CD4-positive, alpha-beta T cell treated with Interleukin-15 for 4 hours (primary cell): ENCODE data around the gene GIMD1.
"Not testable (repeated sequence)": the region's sequence is repeated elsewhere in the genome, so short reads cannot be mapped to it uniquely, and the experiment has no call there.

Experiments
- DNase-seq: peaks from one replicate; pipeline ENCODE4 v3.0.0-alpha.2; 2020; ENCODE audit warnings: low spot score

The GIMD1 gene

DNA sequence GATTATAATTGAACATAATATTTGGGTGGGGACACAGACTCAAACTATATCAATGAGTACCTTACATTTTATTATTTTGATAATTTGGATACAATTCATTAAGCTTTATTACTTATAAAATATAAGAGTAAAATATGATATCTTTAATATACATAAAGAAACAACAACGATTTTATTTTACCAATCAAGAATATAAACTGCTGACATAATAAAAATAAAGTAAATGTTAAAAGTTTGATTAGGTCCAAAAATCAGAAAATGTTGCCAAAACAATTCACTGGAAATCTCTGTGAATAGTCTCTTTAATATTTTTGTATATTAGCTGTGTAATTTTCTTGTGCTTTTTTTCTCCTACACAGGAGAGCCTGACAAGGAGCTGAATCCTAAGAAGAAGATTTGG is 21.4 kb downstream of the GIMD1 start:
- no peak for DNase-seq

GRCh38 chr4:106344647-106344970 is 24.0 kb downstream of the GIMD1 start:
- no peak for DNase-seq

DNA sequence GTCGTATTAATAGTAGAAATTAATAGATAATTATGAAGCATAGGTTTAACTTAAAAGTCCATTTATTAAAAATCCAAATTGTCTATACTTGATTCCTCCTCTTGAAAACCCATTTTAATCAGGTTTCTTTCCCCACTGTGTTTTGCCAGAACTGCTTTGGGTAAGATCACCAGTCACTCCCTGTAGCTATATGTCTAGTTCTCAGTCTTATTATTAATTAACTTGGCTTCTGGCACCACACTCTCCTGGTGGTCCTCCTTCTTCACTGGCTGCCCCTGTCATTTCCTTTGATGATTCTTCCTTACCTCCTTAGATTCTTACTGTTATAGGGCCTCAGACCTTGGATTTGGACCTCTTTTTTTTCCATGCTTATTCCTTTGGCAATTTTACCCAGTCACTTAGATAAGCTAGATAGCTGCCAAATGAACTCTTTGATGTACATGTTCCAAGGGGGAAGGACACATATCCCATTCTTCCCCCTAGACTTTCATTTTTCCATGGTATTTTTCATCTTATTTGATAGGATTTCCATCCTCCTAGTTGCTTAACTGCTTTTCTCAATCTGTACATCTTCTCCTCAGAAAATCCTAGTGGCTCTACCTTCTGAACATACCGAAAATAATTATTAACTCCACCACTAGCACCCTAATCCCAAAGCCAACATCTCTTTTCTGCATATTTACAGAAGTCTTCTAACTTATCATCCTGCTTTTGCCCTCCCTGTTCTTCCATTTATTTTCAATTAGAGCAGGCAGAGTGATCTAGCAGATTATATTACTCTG is 24.5 kb downstream of the GIMD1 start:
- no peak for DNase-seq

DNA sequence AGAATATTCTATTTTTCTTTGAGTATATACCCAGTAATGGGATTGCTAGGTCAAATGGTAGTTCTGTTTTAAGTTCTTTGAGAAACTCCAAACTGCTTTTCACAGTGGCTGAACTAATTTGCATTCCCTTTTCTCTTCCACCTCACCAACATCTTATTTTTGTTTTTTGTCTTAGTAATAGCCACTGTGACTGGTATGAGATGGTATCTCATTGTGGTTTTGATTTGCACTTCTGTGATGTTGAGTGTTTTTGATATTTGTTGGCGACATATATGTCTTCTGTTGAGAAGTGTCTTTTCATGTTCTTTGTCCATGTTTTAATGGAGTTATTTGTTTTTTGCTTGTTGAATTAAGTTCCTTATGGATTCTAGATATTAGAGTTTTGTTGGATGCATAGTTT is 27.8 kb downstream of the GIMD1 start:
- DNase-seq, result no peak

DNA sequence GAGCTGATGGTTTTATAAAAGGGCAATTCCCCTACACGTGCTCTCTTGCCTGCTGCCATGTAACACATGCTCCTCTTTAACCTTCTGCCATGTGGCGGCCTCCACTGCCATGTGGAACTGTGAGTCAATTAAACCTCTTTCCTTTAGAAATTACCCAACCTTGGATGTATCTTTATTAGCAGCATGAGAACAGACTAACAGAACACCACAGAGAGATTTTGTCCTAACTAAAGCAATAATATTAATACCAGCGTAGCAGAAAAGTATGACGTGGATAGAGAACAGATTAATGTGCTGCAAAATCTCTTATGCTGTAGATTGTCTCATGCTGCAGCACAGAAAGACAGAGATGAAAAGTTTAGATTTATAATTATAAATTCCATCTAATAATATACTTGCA is 29.1 kb downstream of the GIMD1 start:
- no peak for DNase-seq

DNA sequence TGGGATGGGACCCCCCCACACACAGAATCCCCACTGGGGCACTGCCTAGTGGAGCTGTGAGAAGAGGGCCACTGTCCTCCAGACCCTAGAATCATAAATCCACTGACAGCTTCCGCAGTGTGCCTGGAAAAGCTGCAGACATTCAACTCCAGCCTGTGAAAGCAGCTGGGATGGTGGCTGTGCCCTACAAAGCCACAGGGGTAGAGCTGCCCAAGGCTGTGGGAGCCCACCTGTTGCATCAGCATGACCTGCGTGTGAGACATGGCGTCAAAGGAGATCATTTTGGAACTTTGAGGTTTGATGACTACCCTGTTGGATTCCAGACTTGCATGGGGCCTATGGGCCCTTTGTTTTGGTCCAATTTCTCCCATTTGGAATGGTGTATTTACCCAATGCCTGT is 29.9 kb downstream of the GIMD1 start:
- no peak for DNase-seq

GRCh38 chr4:106337916-106338315 is 30.7 kb downstream of the GIMD1 start:
- no peak for DNase-seq

DNA sequence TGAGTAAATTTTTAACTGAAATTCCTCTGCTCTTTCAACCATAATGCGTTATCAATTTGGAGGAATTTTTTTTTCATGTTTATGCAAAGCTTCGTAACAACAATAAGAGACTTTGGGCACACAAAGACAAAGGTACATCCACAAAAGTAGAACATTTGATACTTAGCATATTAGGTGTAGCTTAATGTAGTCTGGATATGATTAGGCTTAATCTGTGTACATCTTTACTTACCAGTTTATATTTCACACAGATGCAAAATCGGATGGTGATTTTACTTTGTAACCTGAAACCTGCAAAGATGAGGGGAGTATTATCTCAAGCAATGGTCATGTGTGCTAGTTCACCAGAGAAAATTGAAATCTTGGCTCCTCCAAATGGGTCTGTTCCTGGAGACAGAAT is 32.0 kb downstream of the GIMD1 start:
- DNase-seq, result no peak

DNA sequence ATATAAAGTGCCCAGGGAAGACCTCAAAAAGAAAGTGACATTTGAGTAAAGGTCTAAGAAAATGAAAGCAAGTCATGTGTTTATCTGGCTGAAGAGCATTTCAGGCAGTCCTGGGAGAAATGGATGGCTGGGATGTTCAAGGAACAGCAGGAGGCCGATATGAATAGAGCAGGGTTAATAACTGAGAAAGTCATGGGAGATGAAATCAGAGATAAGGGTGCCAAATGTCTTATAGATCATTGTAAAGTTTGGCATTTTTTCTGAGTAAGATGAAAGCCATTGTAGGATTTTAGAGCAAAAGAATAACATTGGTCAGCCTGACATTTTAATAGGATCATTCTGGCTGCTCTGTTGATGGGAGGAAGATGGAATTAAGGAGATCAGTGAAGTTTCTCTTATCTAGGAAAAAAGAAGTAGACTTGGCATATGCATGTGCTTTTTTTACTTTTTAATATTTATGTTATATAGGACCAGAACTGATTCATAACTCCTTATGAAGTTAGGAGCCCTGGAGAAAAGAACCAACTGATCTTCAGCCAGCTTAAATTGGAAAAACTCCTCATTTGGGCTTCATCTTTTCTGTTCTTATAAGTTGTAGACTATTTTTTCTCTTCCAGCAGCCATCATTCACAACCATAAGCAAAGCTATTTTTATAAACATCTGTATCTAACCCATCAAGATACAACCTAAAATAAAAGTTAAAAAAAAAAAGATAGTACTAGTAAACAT is 33.7 kb downstream of the GIMD1 start:
- DNase-seq, result no peak

DNA sequence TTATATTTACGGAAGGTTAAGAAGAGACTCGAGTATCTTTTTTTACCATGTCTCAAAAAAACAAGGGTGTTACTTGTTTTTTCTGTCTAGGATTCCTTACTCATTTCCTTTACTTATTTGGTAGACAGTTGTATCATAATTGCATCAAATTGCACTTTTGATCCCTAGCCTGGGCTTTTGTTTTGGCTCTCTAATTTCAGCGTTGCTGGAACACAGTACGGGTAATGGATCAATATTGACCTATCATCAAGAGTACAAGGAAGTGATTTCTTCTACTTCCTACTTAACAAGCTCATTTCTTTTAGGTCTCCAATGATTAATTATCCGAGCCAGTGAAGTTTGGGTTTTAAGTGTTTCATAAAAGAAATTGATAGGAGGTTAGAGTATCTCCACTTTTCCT is 35.4 kb downstream of the GIMD1 start:
- no peak for DNase-seq

GRCh38 chr4:106329041-106329618 is 39.4 kb downstream of the GIMD1 start:
- peak; percentile 20 for DNase-seq

DNA sequence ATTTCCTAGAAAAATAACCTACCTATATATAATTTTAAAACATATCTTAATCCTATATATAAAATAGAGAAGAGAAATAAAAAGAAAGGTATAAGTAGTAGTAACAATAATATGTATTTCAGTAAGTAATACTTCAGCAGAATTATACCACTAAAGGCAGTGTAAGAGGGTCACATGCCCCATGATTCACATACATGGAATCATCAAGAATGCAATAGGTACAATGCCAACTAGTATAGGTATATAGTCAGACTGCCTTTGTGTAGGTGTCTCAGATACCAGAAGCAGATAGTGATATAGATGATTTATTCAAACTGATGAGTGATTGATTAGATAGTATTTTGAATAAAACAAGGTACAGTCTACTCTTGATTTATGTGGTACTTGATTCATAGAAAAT is 42.8 kb downstream of the GIMD1 start:
- no peak for DNase-seq

GRCh38 chr4:106323119-106323518 is 45.5 kb downstream of the GIMD1 start:
- DNase-seq, result no peak

GRCh38 chr4:106321814-106322213 is 46.8 kb downstream of the GIMD1 start:
- not testable (repeated sequence) for DNase-seq

DNA sequence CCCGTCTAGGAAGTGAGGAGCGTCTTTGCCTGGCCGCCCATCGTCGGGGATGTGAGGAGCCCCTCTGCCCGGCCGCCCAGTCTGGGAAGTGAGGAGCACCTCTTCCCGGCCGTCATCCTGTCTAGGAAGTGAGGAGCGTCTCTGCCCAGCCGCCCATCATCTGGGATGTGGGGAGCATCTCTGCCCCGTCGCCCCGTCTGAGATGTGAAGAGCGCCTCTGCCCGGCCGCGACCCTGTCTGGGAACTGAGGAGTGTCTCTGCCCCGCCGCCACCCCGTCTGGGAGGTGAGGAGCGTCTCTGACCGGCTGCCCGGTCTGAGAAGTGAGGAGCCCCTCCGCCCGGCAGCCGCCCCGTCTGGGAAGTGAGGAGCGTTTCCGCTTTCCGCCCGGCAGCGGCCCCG is 47.4 kb downstream of the GIMD1 start:
- DNase-seq, result not testable (repeated sequence)

DNA sequence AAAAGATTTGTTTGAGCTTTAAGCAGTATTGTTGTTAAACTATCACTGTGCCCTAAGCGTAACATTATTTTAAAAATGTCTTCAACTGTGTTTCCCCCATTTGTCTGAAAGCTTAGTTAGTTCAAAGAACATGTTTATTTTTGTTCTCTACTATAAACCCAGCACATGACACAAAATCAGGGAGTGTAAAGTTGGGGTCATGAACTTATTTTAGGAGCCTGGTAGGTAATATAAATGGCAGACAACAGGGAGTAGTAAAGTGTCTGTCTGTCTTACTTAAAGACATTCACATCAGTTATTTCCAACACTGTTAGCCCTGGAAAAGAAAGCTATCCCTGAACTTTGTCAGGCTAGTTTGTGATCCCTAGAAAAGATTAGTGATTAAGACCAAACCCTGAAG is 48.3 kb downstream of the GIMD1 start:
- no peak for DNase-seq

DNA sequence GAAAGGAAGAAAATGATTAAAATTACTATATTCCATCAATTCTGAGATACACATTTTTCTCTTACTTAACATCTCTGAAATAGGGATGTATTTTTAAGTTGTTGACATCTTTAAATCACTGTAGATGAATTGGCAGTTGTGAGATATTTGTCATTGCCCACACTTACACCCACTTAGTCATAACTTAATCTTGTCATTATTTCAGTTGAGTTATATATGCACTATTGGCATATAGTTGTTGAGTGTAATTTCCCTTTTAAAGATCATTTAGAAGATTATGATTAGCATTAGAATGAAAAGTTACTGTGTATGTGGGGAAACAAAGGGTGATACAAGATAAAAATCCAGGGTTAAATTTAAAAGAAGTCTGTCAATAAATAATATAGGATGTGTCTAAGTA is 50.1 kb downstream of the GIMD1 start:
- no peak for DNase-seq

GRCh38 chr4:106317815-106318214 is 50.8 kb downstream of the GIMD1 start:
- no peak for DNase-seq

DNA sequence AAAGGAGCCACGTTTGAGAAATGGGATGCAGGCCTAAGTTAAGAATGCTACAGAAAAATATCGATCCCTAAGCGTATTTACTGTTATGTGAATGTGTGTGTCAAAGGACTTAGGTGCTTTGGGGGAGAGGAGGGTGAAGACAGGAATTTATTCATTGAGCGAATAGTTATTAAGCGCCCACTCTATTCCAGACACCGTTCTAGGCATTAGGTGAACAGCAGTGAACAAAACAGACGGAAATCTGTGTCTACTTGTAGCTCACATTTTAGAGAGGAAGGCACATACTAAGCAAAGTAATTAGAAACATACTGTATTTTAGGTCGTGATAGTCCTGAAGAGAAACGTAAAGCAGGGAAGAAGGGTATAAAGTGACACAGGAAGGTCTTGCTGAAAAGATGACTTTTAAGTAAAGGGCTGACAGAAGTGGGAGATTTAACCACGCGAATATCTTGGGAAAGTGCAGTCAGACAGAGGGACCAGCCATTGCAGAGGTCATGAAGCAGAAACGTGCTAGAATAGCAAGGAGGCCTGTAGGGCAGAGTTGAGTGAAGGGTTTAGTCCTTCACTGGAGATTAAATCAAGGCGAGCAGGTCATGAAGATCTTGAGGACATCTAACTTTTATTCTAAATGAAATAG is 51.7 kb downstream of the GIMD1 start:
- DNase-seq, result no peak

GRCh38 chr4:106315968-106316772 is 52.4 kb downstream of the GIMD1 start, which contains the start of the genes AIMP1 and TBCK:
TSS of gene AIMP1 (plus strand) at chr4:106316550. CDS start at chr4:106325010, 8,460 bp downstream.
TSS of gene TBCK (minus strand) at chr4:106316209. CDS start at chr4:106308960, 7,249 bp downstream.
- DNase-seq, result peak; percentile 91

- peak; percentile 59 for DNase-seq
Observed at GRCh38 chr4:106315476-106315967, 53.1 kb downstream of the GIMD1 start.

GRCh38 chr4:106314960-106315359 is 53.6 kb downstream of the GIMD1 start:
- DNase-seq, result no peak
